Erythroblast (primary cell): ENCODE data around the gene ANKRD39.

Experiments
- GATA1 ChIP-seq: IDR thresholded peaks from 2 replicates; pipeline ENCODE4 v1.6.1; 2011; ENCODE audit warnings: low read depth, mild to moderate bottlenecking, control low read depth, low read length, moderate library complexity
- POLR2A ChIP-seq: IDR thresholded peaks from 2 replicates; pipeline ENCODE4 v1.6.1; 2011; ENCODE audit warnings: mild to moderate bottlenecking, low read length

DNA sequence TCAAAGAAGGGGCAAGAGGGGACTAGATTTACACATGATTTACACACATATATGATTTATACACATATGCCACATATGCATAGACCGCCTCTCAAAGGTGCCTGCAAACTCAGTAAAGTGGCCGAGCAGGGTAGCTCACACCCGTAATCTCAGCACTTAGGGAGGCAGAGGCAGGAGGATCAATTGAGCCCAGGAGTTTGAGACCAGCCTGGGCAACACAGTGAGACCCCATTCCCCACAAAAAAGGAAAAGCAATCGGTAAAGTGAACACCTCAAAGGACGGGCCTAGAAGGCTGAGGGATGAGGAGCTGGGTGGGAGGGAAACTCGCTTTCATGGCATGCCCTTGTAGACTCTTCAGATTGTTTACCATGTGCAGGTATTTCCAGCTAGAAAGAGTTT is 5.1 kb downstream of the ANKRD39 start:
- no peak for TF ChIP-seq POLR2A
- TF ChIP-seq GATA1 = no peak
